Skeletal muscle tissue (tissue), 4 donors: ENCODE measurements around the gene LHCGR. TPM values are rescaled to one million over a fixed set of nuclear protein-coding genes. Genes with fewer than 3 reads are reported as not detected.

Experiments
- H3K27ac ChIP-seq: one replicate; pipeline ENCODE4 v1.7.0; 2013; ENCODE audit warnings: mild to moderate bottlenecking, low read depth, low read length, inconsistent platforms
- H3K27me3 ChIP-seq, 3 donors: one replicate each; pipeline ENCODE4 v1.7.0; 2013; ENCODE audit warnings: low read length in 3 of 3; ENCODE audit not compliant: control insufficient read depth in 3 of 3, insufficient read depth in 3 of 3
- H3K36me3 ChIP-seq, 3 donors: one replicate each; pipeline ENCODE4 v1.7.0; 2013; ENCODE audit warnings: low read length in 3 of 3; ENCODE audit not compliant: control insufficient read depth in 3 of 3, insufficient read depth in 3 of 3
- H3K4me1 ChIP-seq, 3 donors: one replicate each; pipeline ENCODE4 v1.7.0; 2013; ENCODE audit warnings: low read length in 3 of 3, mild to moderate bottlenecking in 3 of 3; ENCODE audit not compliant: control insufficient read depth in 3 of 3, insufficient read depth in 3 of 3
- H3K4me3 ChIP-seq, 3 donors: one replicate each; pipeline ENCODE4 v1.7.0; 2013; ENCODE audit warnings: low read length in 3 of 3
- H3K9ac ChIP-seq, 3 donors: one replicate each; pipeline ENCODE4 v1.7.0; 2013; ENCODE audit warnings: low read length in 3 of 3, mild to moderate bottlenecking in 3 of 3, moderate library complexity in 2 of 3, low read depth in 1 of 3
- H3K9me3 ChIP-seq, 3 donors: one replicate each; pipeline ENCODE4 v1.7.0; 2013; ENCODE audit warnings: low read length in 3 of 3; ENCODE audit not compliant: control insufficient read depth in 3 of 3
- total RNA-seq: library from RNA; depleted of rRNA; stranded (reverse); fragments of >200 nt; gene quantifications from one replicate; pipeline ENCODE4 v1.2.3, GENCODE V29; 2014
- donor health status: Osteomylitis.

LHCGR gene
- total RNA-seq, 1 donor from 2014 or later, result 4.2 TPM

DNA sequence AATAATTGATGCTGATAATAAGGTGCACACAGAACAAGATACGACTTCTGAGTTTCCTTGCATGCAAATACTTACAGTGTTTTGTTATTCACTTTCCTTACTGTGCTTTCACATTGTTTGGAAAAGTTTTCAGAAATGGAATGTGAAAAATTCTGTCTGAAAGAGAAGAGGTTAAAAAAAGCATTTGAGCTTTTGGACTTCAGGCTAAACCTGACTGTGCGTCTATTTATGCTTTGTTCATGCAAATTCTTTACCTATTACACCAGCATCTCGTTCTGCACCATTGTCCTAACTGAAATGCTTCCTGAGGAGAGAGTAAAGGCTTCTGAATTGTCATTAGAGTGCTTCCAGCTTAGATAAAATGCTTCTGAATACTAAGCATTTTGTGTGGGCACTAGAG, 61.4 kb downstream of the LHCGR start:
- no peaks in the 10 kb centered on the region for H3K9me3 ChIP-seq
- no peaks in the 10 kb centered on the region for H3K36me3 ChIP-seq
- no peaks in the 10 kb centered on the region for H3K4me1 ChIP-seq
- no peak overlapping the region for H3K9ac ChIP-seq
- no peak overlapping the region for H3K27ac ChIP-seq
- no peaks in the 10 kb centered on the region for H3K27me3 ChIP-seq
- H3K4me3 ChIP-seq, result no peak overlapping the region

DNA sequence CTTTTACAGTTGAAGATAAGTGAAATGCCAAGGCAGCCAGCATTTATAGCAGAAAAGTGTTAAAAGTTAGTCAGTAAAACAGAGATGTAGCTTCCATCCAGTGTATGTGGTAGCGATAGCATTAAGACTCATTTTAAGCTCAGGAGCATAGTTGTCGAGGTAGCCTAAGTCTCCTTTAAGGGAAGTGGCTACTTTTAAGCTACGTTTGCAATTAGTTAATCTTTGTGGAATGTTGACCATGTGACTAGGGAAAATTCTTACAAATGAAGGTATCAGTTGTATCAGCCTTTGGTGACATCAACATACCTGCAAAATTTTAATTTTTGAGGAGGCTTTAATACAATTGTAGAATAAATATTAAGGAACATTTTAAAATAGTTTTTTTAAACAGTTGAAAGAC, 61.9 kb downstream of the LHCGR start:
- Histone ChIP-seq H3K9me3 (no peaks in the 10 kb centered on the region), H3K9ac (no peak overlapping the region), H3K4me1 (no peaks in the 10 kb centered on the region), H3K4me3 (no peak overlapping the region), H3K36me3 (no peaks in the 10 kb centered on the region), H3K27me3 (no peaks in the 10 kb centered on the region), H3K27ac (no peak overlapping the region)

DNA sequence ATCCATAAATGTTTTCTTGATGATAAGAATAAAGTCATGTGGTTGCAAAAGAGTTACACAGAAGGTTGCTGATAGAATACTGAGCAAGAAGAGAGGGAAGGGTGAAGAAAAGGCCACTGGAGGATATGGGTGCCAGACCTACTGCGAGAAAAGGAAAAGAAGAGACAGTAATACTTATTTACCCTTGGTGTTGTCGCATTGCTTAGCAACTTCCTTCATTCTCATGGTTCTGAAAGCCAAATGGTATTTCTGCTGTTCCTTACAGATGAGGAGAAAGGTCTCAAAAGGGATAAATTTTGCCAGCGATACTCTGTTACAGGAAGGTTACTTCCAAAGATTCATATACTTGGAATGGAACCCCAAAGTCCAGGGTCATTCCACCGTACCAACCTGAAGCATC, 62.5 kb downstream of the LHCGR start:
- Histone ChIP-seq H3K36me3 (no peaks in the 10 kb centered on the region), H3K27ac (no peak overlapping the region), H3K9me3 (no peaks in the 10 kb centered on the region), H3K27me3 (no peaks in the 10 kb centered on the region), H3K4me1 (no peaks in the 10 kb centered on the region), H3K4me3 (no peak overlapping the region), H3K9ac (no peak overlapping the region)

DNA sequence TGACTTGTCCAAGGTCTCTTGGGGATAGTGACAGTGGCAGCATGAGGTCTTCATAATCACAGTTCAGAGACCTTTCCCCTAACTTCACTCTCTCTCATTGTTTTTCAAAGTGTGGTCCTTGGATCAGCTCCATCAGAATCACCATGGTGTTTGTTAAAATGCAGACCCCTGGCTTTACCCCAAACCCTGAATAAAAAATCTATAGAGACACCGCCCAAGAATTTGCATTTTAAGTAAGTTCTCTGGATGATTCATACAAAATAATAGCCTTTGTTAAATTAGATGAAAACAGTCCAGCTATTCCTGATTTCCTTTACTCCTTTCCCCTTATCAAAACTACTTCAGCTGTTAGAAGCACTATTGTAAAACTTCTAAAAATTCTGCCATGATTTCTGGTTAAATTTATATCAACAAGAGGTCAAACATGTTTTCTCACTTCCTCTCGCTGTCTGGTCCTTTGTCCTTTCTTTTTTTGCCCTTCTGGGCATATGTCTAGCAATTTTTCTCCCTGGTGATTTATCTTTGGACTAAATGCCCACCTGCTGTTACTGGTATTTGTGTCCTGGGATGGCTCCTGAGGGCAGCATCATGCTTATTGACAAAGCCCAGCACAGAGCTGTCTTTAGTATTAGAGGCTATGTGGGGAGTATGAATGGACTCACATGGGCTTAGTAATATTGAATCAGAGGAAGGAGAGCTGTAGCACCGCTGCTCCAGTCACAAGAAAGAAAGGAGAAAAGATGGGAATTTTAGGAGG, 63.4 kb downstream of the LHCGR start:
- H3K27me3 ChIP-seq, result no peaks in the 10 kb centered on the region
- no peaks in the 10 kb centered on the region for H3K9me3 ChIP-seq
- no peak overlapping the region for H3K27ac ChIP-seq
- H3K9ac ChIP-seq, result no peak overlapping the region
- no peaks in the 10 kb centered on the region for H3K4me1 ChIP-seq
- H3K36me3 ChIP-seq, result no peaks in the 10 kb centered on the region
- no peak overlapping the region for H3K4me3 ChIP-seq

DNA sequence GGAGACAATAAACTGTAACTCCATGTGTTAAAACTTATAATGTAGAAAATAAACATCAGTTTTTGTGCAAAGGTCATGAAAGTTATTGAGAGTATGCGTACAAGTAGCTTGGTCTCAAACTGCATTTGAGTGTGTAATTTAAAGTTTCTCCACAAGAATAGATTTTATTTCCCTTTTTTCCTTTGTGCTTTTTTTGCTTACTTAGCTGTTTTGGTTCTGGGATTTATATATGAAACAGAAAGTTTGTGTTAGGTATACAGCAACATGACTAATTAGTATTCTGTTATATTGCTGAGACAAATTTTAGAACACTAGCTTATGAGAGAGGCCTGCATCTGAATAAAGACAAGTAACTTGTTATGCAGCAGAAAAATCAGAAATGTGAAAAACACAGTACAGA, 70.4 kb downstream of the LHCGR start:
- H3K27me3 ChIP-seq, result no peaks in the 10 kb centered on the region
- H3K4me3 ChIP-seq, result no peak overlapping the region
- H3K27ac ChIP-seq, result no peak overlapping the region
- no peaks in the 10 kb centered on the region for H3K9me3 ChIP-seq
- H3K9ac ChIP-seq, result no peak overlapping the region
- no peaks in the 10 kb centered on the region for H3K4me1 ChIP-seq
- no peaks in the 10 kb centered on the region for H3K36me3 ChIP-seq

DNA sequence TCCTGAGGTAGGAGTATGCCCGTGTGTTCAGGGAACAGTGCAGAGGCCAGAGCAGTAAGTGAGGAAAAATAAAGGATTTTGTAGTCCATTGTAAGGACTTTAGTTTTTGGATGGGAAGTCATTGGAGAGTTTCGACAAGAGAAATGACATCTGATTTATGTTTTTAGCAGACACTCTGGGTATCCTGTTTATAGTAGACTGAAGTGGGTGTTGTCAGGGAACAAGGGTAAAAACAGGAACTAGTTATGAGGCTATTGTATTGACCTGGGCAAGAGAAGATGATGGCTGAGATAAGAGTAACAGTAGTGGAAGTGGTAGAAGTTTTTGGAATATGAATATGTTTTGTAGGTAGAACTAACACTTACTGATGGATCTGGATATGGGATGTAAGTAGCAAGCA, 78.1 kb downstream of the LHCGR start:
- H3K9me3 ChIP-seq, result no peaks in the 10 kb centered on the region
- H3K9ac ChIP-seq, result no peak overlapping the region
- no peak overlapping the region for H3K27ac ChIP-seq

DNA sequence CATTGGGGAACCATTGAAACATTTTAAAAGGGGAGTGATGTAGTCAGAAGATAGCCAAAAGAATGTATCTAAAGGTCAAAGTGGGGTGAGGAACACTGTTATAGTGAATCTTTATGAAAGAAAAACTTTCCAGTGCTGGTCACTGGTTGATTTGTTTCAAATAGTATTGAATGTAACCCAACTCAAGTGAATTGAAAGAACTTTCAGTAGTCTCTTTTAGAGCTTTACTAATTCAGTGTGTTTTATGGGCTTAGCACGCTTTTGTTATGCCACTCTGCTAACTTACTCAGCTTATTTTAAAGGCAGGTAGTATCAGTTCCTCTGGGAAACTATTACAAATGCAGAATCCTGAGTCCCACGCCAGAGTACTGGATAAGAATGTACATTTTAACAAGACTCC, 80.6 kb downstream of the LHCGR start:
- no peaks in the 10 kb centered on the region for H3K9me3 ChIP-seq
- H3K9ac ChIP-seq, result no peak overlapping the region
- no peaks in the 10 kb centered on the region for H3K27me3 ChIP-seq
- H3K4me1 ChIP-seq, result no peaks in the 10 kb centered on the region
- no peak overlapping the region for H3K27ac ChIP-seq
- H3K36me3 ChIP-seq, result no peaks in the 10 kb centered on the region
- H3K4me3 ChIP-seq, result no peak overlapping the region

More for the DNA sequence above, 78.1 kb downstream of the LHCGR start:
- no peaks in the 10 kb centered on the region for H3K27me3 ChIP-seq
- no peaks in the 10 kb centered on the region for H3K36me3 ChIP-seq
- H3K4me3 ChIP-seq, result no peak overlapping the region
- H3K4me1 ChIP-seq, result no peaks in the 10 kb centered on the region

DNA sequence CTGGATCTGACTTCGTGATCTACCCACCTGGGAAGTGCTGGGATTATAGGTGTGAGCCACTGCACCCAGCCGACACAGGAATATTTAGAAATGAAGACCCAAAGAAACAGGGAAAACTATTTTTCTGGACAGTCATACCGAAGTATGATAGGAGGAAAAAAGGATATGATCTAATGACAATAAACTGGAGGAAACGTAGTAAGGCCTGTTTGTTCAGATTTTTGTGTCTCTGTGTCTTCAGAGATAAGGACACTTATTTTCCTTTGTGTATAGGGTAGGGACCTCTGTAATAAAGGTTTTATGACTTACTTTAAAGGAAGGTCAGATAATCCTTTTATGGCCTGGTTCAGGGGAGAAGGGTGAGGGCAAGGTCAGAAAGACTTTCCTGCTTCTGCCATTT, 81.9 kb downstream of the LHCGR start:
- no peak overlapping the region for H3K4me3 ChIP-seq
- H3K27ac ChIP-seq, result no peak overlapping the region
- H3K4me1 ChIP-seq, result no peaks in the 10 kb centered on the region

DNA sequence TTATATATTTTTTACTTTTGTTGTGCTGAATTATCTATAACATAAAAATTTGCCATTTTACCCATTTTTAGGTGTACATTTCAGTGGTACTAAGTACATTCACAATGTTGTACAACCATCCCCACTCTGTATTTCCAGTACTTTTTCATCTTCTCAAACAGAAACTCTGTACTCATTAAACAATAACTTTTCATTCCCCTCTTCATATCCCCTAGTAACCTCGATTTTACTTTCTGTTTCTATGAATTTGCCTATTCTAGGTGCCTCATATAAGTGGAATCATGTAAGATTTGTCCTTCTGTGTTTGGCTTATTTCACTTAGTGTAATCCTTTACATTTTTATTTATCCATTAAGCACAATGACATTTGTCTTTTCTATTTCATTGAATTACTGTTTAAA, 86.5 kb downstream of the LHCGR start:
- no peaks in the 10 kb centered on the region for H3K4me1 ChIP-seq
- no peak overlapping the region for H3K4me3 ChIP-seq
- no peak overlapping the region for H3K9ac ChIP-seq
- H3K9me3 ChIP-seq, result no peaks in the 10 kb centered on the region
- no peaks in the 10 kb centered on the region for H3K27me3 ChIP-seq
- no peaks in the 10 kb centered on the region for H3K36me3 ChIP-seq
- H3K27ac ChIP-seq, result no peak overlapping the region

More for the DNA sequence above, 81.9 kb downstream of the LHCGR start:
- Histone ChIP-seq H3K36me3 (no peaks in the 10 kb centered on the region), H3K27me3 (no peaks in the 10 kb centered on the region), H3K9me3 (no peaks in the 10 kb centered on the region), H3K9ac (no peak overlapping the region)

DNA sequence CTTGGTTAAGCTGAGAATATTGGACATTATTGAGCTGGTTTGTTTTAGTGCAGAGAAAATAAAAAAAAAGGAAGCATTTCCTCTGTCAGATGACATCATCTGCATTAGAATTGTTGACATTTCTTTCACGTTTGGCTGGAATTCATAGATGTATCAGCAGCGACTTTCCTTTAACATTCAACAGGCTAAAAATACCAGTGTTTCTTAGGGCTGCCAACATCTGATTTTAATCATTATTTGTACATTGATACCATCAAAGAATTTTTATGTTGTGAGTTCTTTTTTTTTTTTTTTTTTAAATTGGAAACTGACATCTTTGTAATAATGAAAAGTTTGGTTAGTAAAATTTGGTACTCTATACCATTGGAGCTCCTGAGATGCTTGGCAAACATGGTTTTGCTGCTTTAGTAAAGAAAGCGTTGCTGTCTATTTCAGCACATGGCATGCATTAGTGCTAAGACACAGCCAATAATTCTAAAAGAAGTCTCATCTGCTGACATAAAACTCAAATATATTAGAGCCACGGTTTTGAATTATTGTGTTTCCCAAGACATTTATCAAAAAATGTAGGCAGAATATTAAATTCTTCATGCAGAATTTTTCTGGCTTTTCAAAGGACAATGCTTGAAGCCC, 104.2 kb downstream of the LHCGR start:
- no peaks in the 10 kb centered on the region for H3K4me1 ChIP-seq
- no peak overlapping the region for H3K9ac ChIP-seq
- no peak overlapping the region for H3K27ac ChIP-seq
- H3K9me3 ChIP-seq, result no peaks in the 10 kb centered on the region
- H3K36me3 ChIP-seq, result no peaks in the 10 kb centered on the region
- H3K27me3 ChIP-seq, result no peaks in the 10 kb centered on the region
- no peak overlapping the region for H3K4me3 ChIP-seq
